Measurements from ENCODE around the gene LRBA.

LRBA gene

GRCh38 chr4:150593996-150594395 is 421.1 kb downstream of the LRBA start:
- H3K36me3 ChIP-seq (ENCODE audit: control insufficient read depth in 2 of 2, insufficient read depth in 2 of 2, low read length in 2 of 2): no peaks in the 10 kb centered on the region
- no peak overlapping the region for H3K4me3 ChIP-seq (ENCODE audit: low read length in 2 of 2)
- no peak overlapping the region for H3K9ac ChIP-seq (ENCODE audit: low read length in 2 of 2)
- no peaks in the 10 kb centered on the region for H3K4me1 ChIP-seq (ENCODE audit: control insufficient read depth, insufficient read depth, low read length)
- no peaks in the 10 kb centered on the region for H3K9me3 ChIP-seq (ENCODE audit: control insufficient read depth in 2 of 2, low read length in 2 of 2)
- no peak overlapping the region for H3K27ac ChIP-seq (ENCODE audit: low read length)
- no peaks in the 10 kb centered on the region for H3K27me3 ChIP-seq (ENCODE audit: control insufficient read depth in 1 of 2, insufficient read depth in 2 of 2, low read length in 2 of 2)

GRCh38 chr4:150591904-150592303 is 423.2 kb downstream of the LRBA start:
- Histone ChIP-seq H3K27me3 (ENCODE audit: control insufficient read depth in 1 of 2, insufficient read depth in 2 of 2, low read length in 2 of 2) (no peaks in the 10 kb centered on the region), H3K4me1 (ENCODE audit: control insufficient read depth, insufficient read depth, low read length) (no peaks in the 10 kb centered on the region), H3K9ac (ENCODE audit: low read length in 2 of 2) (no peak overlapping the region), H3K36me3 (ENCODE audit: control insufficient read depth in 2 of 2, insufficient read depth in 2 of 2, low read length in 2 of 2) (no peaks in the 10 kb centered on the region), H3K9me3 (ENCODE audit: control insufficient read depth in 2 of 2, low read length in 2 of 2) (no peaks in the 10 kb centered on the region), H3K4me3 (ENCODE audit: low read length in 2 of 2) (no peak overlapping the region), H3K27ac (ENCODE audit: low read length) (no peak overlapping the region)

GRCh38 chr4:150591406-150591805 is 423.7 kb downstream of the LRBA start:
- no peaks in the 10 kb centered on the region for H3K4me1 ChIP-seq (ENCODE audit: control insufficient read depth, insufficient read depth, low read length)
- no peaks in the 10 kb centered on the region for H3K36me3 ChIP-seq (ENCODE audit: control insufficient read depth in 2 of 2, insufficient read depth in 2 of 2, low read length in 2 of 2)
- no peak overlapping the region for H3K9ac ChIP-seq (ENCODE audit: low read length in 2 of 2)
- no peaks in the 10 kb centered on the region for H3K9me3 ChIP-seq (ENCODE audit: control insufficient read depth in 2 of 2, low read length in 2 of 2)
- H3K27me3 ChIP-seq (ENCODE audit: control insufficient read depth in 1 of 2, insufficient read depth in 2 of 2, low read length in 2 of 2): no peaks in the 10 kb centered on the region
- H3K4me3 ChIP-seq (ENCODE audit: low read length in 2 of 2): no peak overlapping the region
- H3K27ac ChIP-seq (ENCODE audit: low read length): no peak overlapping the region

GRCh38 chr4:150590631-150591030 is 424.5 kb downstream of the LRBA start:
- H3K9me3 ChIP-seq (ENCODE audit: control insufficient read depth in 2 of 2, low read length in 2 of 2): no peaks in the 10 kb centered on the region
- no peak overlapping the region for H3K9ac ChIP-seq (ENCODE audit: low read length in 2 of 2)
- no peak overlapping the region for H3K4me3 ChIP-seq (ENCODE audit: low read length in 2 of 2)
- H3K4me1 ChIP-seq (ENCODE audit: control insufficient read depth, insufficient read depth, low read length): no peaks in the 10 kb centered on the region
- H3K27me3 ChIP-seq (ENCODE audit: control insufficient read depth in 1 of 2, insufficient read depth in 2 of 2, low read length in 2 of 2): no peaks in the 10 kb centered on the region
- no peaks in the 10 kb centered on the region for H3K36me3 ChIP-seq (ENCODE audit: control insufficient read depth in 2 of 2, insufficient read depth in 2 of 2, low read length in 2 of 2)
- H3K27ac ChIP-seq (ENCODE audit: low read length): no peak overlapping the region

- no peaks in the 10 kb centered on the region for H3K4me1 ChIP-seq (ENCODE audit: control insufficient read depth, insufficient read depth, low read length)
- H3K9ac ChIP-seq (ENCODE audit: low read length in 2 of 2): no peak overlapping the region
- no peaks in the 10 kb centered on the region for H3K27me3 ChIP-seq (ENCODE audit: control insufficient read depth in 1 of 2, insufficient read depth in 2 of 2, low read length in 2 of 2)
- no peaks in the 10 kb centered on the region for H3K9me3 ChIP-seq (ENCODE audit: control insufficient read depth in 2 of 2, low read length in 2 of 2)
- no peaks in the 10 kb centered on the region for H3K36me3 ChIP-seq (ENCODE audit: control insufficient read depth in 2 of 2, insufficient read depth in 2 of 2, low read length in 2 of 2)
- no peak overlapping the region for H3K4me3 ChIP-seq (ENCODE audit: low read length in 2 of 2)
- no peak overlapping the region for H3K27ac ChIP-seq (ENCODE audit: low read length)
These were observed 425.9 kb downstream of the LRBA start for GRCh38 chr4:150589157-150589556.

GRCh38 chr4:150588316-150588715 is 426.8 kb downstream of the LRBA start:
- H3K36me3 ChIP-seq (ENCODE audit: control insufficient read depth in 2 of 2, insufficient read depth in 2 of 2, low read length in 2 of 2): no peaks in the 10 kb centered on the region
- H3K4me1 ChIP-seq (ENCODE audit: control insufficient read depth, insufficient read depth, low read length): no peaks in the 10 kb centered on the region
- H3K27ac ChIP-seq (ENCODE audit: low read length): no peak overlapping the region
- no peaks in the 10 kb centered on the region for H3K9me3 ChIP-seq (ENCODE audit: control insufficient read depth in 2 of 2, low read length in 2 of 2)
- no peak overlapping the region for H3K9ac ChIP-seq (ENCODE audit: low read length in 2 of 2)
- H3K4me3 ChIP-seq (ENCODE audit: low read length in 2 of 2): no peak overlapping the region
- peaks cover 0 to 3% of the 10 kb centered on the region in 2 donors for H3K27me3 ChIP-seq (ENCODE audit: control insufficient read depth in 1 of 2, insufficient read depth in 2 of 2, low read length in 2 of 2)

GRCh38 chr4:150586162-150586810 is 428.8 kb downstream of the LRBA start:
- Histone ChIP-seq H3K4me1 (ENCODE audit: control insufficient read depth, insufficient read depth, low read length) (no peaks in the 10 kb centered on the region), H3K27me3 (ENCODE audit: control insufficient read depth in 1 of 2, insufficient read depth in 2 of 2, low read length in 2 of 2) (peaks cover 0 to 8% of the 10 kb centered on the region in 2 donors), H3K9ac (ENCODE audit: low read length in 2 of 2) (no peak overlapping the region), H3K36me3 (ENCODE audit: control insufficient read depth in 2 of 2, insufficient read depth in 2 of 2, low read length in 2 of 2) (no peaks in the 10 kb centered on the region), H3K27ac (ENCODE audit: low read length) (no peak overlapping the region), H3K9me3 (ENCODE audit: control insufficient read depth in 2 of 2, low read length in 2 of 2) (no peaks in the 10 kb centered on the region), H3K4me3 (ENCODE audit: low read length in 2 of 2) (no peak overlapping the region)

- Histone ChIP-seq H3K4me3 (ENCODE audit: low read length in 2 of 2) (peak overlapping the region in 1 of 2 donors; percentile 16), H3K27ac (ENCODE audit: low read length) (no peak overlapping the region), H3K9me3 (ENCODE audit: control insufficient read depth in 2 of 2, low read length in 2 of 2) (no peaks in the 10 kb centered on the region), H3K27me3 (ENCODE audit: control insufficient read depth in 1 of 2, insufficient read depth in 2 of 2, low read length in 2 of 2) (peaks cover 0 to 8% of the 10 kb centered on the region in 2 donors), H3K9ac (ENCODE audit: low read length in 2 of 2) (no peak overlapping the region), H3K4me1 (ENCODE audit: control insufficient read depth, insufficient read depth, low read length) (no peaks in the 10 kb centered on the region), H3K36me3 (ENCODE audit: control insufficient read depth in 2 of 2, insufficient read depth in 2 of 2, low read length in 2 of 2) (no peaks in the 10 kb centered on the region)
These were observed 429.5 kb downstream of the LRBA start for GRCh38 chr4:150585611-150586010.

GRCh38 chr4:150584111-150584915 is 430.8 kb downstream of the LRBA start:
- Histone ChIP-seq H3K27ac (ENCODE audit: low read length) (peak overlapping the region; percentile 49), H3K4me1 (ENCODE audit: control insufficient read depth, insufficient read depth, low read length) (peaks cover 3% of the 10 kb centered on the region), H3K9ac (ENCODE audit: low read length in 2 of 2) (peak overlapping the region; percentile 23 to 58), H3K36me3 (ENCODE audit: control insufficient read depth in 2 of 2, insufficient read depth in 2 of 2, low read length in 2 of 2) (no peaks in the 10 kb centered on the region), H3K27me3 (ENCODE audit: control insufficient read depth in 1 of 2, insufficient read depth in 2 of 2, low read length in 2 of 2) (peaks cover 0 to 8% of the 10 kb centered on the region in 2 donors), H3K9me3 (ENCODE audit: control insufficient read depth in 2 of 2, low read length in 2 of 2) (peaks cover 0 to 3% of the 10 kb centered on the region in 2 donors), H3K4me3 (ENCODE audit: low read length in 2 of 2) (peak overlapping the region; percentile 69 to 74)

GRCh38 chr4:150583287-150584110 is 431.6 kb downstream of the LRBA start:
- Histone ChIP-seq H3K36me3 (ENCODE audit: control insufficient read depth in 2 of 2, insufficient read depth in 2 of 2, low read length in 2 of 2) (no peaks in the 10 kb centered on the region), H3K27me3 (ENCODE audit: control insufficient read depth in 1 of 2, insufficient read depth in 2 of 2, low read length in 2 of 2) (peaks cover 0 to 8% of the 10 kb centered on the region in 2 donors), H3K9ac (ENCODE audit: low read length in 2 of 2) (peak overlapping the region; percentile 23 to 58), H3K4me3 (ENCODE audit: low read length in 2 of 2) (peak overlapping the region; percentile 69 to 74), H3K27ac (ENCODE audit: low read length) (peak overlapping the region; percentile 49), H3K4me1 (ENCODE audit: control insufficient read depth, insufficient read depth, low read length) (peaks cover 3% of the 10 kb centered on the region), H3K9me3 (ENCODE audit: control insufficient read depth in 2 of 2, low read length in 2 of 2) (peaks cover 0 to 4% of the 10 kb centered on the region in 2 donors)

Measured in stomach smooth muscle (tissue), 2 donors.